SK-N-SH treated with all-trans-retinoic acid at 6 μM for 48 hours (cell line): ENCODE data around the gene HCFC1R1.

Source experiments
- ATAC-seq: fragments of 200-7000 bp; cut with Tn5 transposase; 3 replicates; pipeline ENCODE4 v1.9.1; 2020; ENCODE audit warnings: mild to moderate bottlenecking, moderate library complexity
- ARNTL ChIP-seq: fragments of 450-650 bp; formaldehyde crosslinking; IDR thresholded peaks from 2 replicates; pipeline ENCODE4 v1.5.0; 2020; ENCODE audit warnings: low read depth, mild to moderate bottlenecking, moderate library complexity, borderline replicate concordance
- BACH2 ChIP-seq: fragments of 250-450 bp; sonication (Bioruptor Pico); IDR thresholded peaks from 2 replicates; pipeline ENCODE4 v1.9.0; 2021; ENCODE audit warnings: mild to moderate bottlenecking, borderline replicate concordance
- CSDC2 ChIP-seq: fragments of 250-450 bp; sonication (Bioruptor Pico); IDR thresholded peaks from 2 replicates; pipeline ENCODE4 v1.5.0; 2020; ENCODE audit warnings: mild to moderate bottlenecking, moderate library complexity
- CSRNP3 ChIP-seq: fragments of 250-450 bp; sonication (Bioruptor Pico); IDR thresholded peaks from 2 replicates; pipeline ENCODE4 v1.5.1; 2021; ENCODE audit warnings: mild to moderate bottlenecking, moderate library complexity
- ESRRG ChIP-seq: fragments of 250-450 bp; sonication (Bioruptor Pico); IDR thresholded peaks from 2 replicates; pipeline ENCODE4 v1.6.1; 2021; ENCODE audit warnings: mild to moderate bottlenecking
- GLIS3 ChIP-seq: fragments of 250-450 bp; sonication (Bioruptor Pico); IDR thresholded peaks from 2 replicates; pipeline ENCODE4 v1.5.0; 2020; ENCODE audit warnings: mild to moderate bottlenecking, moderate library complexity
- ISL1 ChIP-seq: fragments of 250-450 bp; sonication (Bioruptor Pico); IDR thresholded peaks from 2 replicates; pipeline ENCODE4 v2.1.2; 2022; ENCODE audit warnings: mild to moderate bottlenecking, moderate library complexity
- OSR1 ChIP-seq: fragments of 250-450 bp; sonication (Bioruptor Pico); IDR thresholded peaks from 2 replicates; pipeline ENCODE4 v1.8.0; 2022; ENCODE audit warnings: moderate library complexity, mild to moderate bottlenecking, inconsistent platforms
- PATZ1 ChIP-seq: fragments of 250-450 bp; sonication (Bioruptor Pico); IDR thresholded peaks from 2 replicates; pipeline ENCODE4 v1.8.0; 2020; ENCODE audit warnings: mild to moderate bottlenecking, moderate library complexity, borderline replicate concordance
- PPARA ChIP-seq: fragments of 250-450 bp; sonication (Bioruptor Pico); IDR thresholded peaks from 2 replicates; pipeline ENCODE4 v1.5.0; 2020; ENCODE audit warnings: mild to moderate bottlenecking, borderline replicate concordance
- RARB ChIP-seq: fragments of 250-450 bp; sonication (Bioruptor Pico); IDR thresholded peaks from 2 replicates; pipeline ENCODE4 v1.8.0; 2021; ENCODE audit warnings: mild to moderate bottlenecking, moderate library complexity
- TCF4 ChIP-seq: fragments of 250-450 bp; sonication (Bioruptor Pico); IDR thresholded peaks from 2 replicates; pipeline ENCODE4 v1.8.0; 2021; ENCODE audit warnings: mild to moderate bottlenecking, moderate library complexity, borderline replicate concordance
- TOX ChIP-seq: fragments of 250-450 bp; sonication (Bioruptor Pico); IDR thresholded peaks from 2 replicates; pipeline ENCODE4 v1.8.0; 2021; ENCODE audit warnings: mild to moderate bottlenecking, moderate library complexity, borderline replicate concordance
- TSHZ2 ChIP-seq: fragments of 250-450 bp; sonication (Bioruptor Pico); IDR thresholded peaks from 2 replicates; pipeline ENCODE4 v1.5.0; 2020; ENCODE audit warnings: mild to moderate bottlenecking, moderate library complexity
- ZC3H10 ChIP-seq: fragments of 250-450 bp; sonication (Bioruptor Pico); IDR thresholded peaks from 2 replicates; pipeline ENCODE4 v1.5.1; 2021; ENCODE audit warnings: mild to moderate bottlenecking, moderate library complexity
- ZFP3 ChIP-seq: fragments of 250-450 bp; sonication (Bioruptor Pico); IDR thresholded peaks from 2 replicates; pipeline ENCODE4 v1.5.0; 2020; ENCODE audit warnings: mild to moderate bottlenecking, moderate library complexity
- ZFP30 ChIP-seq: fragments of 450-650 bp; formaldehyde crosslinking; IDR thresholded peaks from 2 replicates; pipeline ENCODE4 v1.5.0; 2022; ENCODE audit warnings: mild to moderate bottlenecking, moderate library complexity
- ZNF565 ChIP-seq: fragments of 450-650 bp; formaldehyde crosslinking; conservative IDR thresholded peaks from 2 replicates; pipeline ENCODE4 v1.5.0; 2020; ENCODE audit warnings: low read depth, mild to moderate bottlenecking, moderate library complexity
- ZNF70 ChIP-seq: fragments of 450-650 bp; formaldehyde crosslinking; IDR thresholded peaks from 2 replicates; pipeline ENCODE4 v1.5.0; 2020; ENCODE audit warnings: mild to moderate bottlenecking, moderate library complexity
- ZNF8 ChIP-seq: fragments of 450-650 bp; formaldehyde crosslinking; IDR thresholded peaks from 2 replicates; pipeline ENCODE4 v1.5.0; 2020; ENCODE audit warnings: mild to moderate bottlenecking, moderate library complexity

HCFC1R1 gene

GRCh38 chr16:3051009-3051408 is 27.3 kb upstream of the HCFC1R1 start:
- TF ChIP-seq CSDC2 (CRISPR knock-in tag) (no peak), OSR1 (CRISPR knock-in tag) (no peak), ZC3H10 (CRISPR knock-in tag) (no peak), PPARA (CRISPR knock-in tag) (no peak), ARNTL (CRISPR knock-in tag) (no peak), ZNF70 (no peak), TSHZ2 (no peak), TOX (no peak), GLIS3 (CRISPR knock-in tag) (no peak), RARB (CRISPR knock-in tag) (no peak), BACH2 (no peak), ESRRG (CRISPR knock-in tag) (no peak), ZFP30 (CRISPR knock-in tag) (no peak), ZNF8 (CRISPR knock-in tag) (no peak)
- ATAC-seq, result no peak

GRCh38 chr16:3050487-3050886 is 26.7 kb upstream of the HCFC1R1 start:
- no peak for ATAC-seq
- TF ChIP-seq OSR1 (CRISPR knock-in tag) (no peak), TOX (no peak), PATZ1 (CRISPR knock-in tag) (no peak), ZNF565 (CRISPR knock-in tag) (no peak), TCF4 (CRISPR knock-in tag) (no peak), ZFP30 (CRISPR knock-in tag) (no peak), RARB (CRISPR knock-in tag) (no peak), ARNTL (CRISPR knock-in tag) (no peak), PPARA (CRISPR knock-in tag) (no peak), GLIS3 (CRISPR knock-in tag) (no peak), TSHZ2 (no peak), CSRNP3 (CRISPR knock-in tag) (no peak), ESRRG (CRISPR knock-in tag) (no peak), ISL1 (CRISPR knock-in tag) (no peak), CSDC2 (CRISPR knock-in tag) (no peak), ZFP3 (CRISPR knock-in tag) (no peak)
- TF ChIP-seq, all 23 proteins: peak for 0

- no peak for TF ChIP-seq ZNF70
- TF ChIP-seq PATZ1 (CRISPR knock-in tag), result no peak
- TF ChIP-seq PPARA (CRISPR knock-in tag), result no peak
- TF ChIP-seq ZNF565 (CRISPR knock-in tag), result no peak
- no peak for TF ChIP-seq TOX
- TF ChIP-seq ESRRG (CRISPR knock-in tag), result no peak
- no peak for TF ChIP-seq TCF4 (CRISPR knock-in tag)
- no peak for TF ChIP-seq CSRNP3 (CRISPR knock-in tag)
- TF ChIP-seq GLIS3 (CRISPR knock-in tag), result no peak
- TF ChIP-seq ZNF8 (CRISPR knock-in tag), result no peak
- TF ChIP-seq BACH2, result no peak
- no peak for ATAC-seq
Measured at GRCh38 chr16:3049921-3050481, 26.3 kb upstream of the HCFC1R1 start.
